HG02610 (cell line): Measurements from ENCODE around the gene ATF7.
"Not testable (repeated sequence)": the region's sequence is repeated elsewhere in the genome, so short reads cannot be mapped to it uniquely, and the experiment has no call there.

Experiments used
- ATAC-seq: cut with Tn5 transposase; IDR thresholded peaks from one replicate; pipeline ENCODE4 v1.9.1; 2021; ENCODE audit warnings: mild to moderate bottlenecking, moderate library complexity; ENCODE audit not compliant: unreplicated experiment

The ATF7 gene

DNA sequence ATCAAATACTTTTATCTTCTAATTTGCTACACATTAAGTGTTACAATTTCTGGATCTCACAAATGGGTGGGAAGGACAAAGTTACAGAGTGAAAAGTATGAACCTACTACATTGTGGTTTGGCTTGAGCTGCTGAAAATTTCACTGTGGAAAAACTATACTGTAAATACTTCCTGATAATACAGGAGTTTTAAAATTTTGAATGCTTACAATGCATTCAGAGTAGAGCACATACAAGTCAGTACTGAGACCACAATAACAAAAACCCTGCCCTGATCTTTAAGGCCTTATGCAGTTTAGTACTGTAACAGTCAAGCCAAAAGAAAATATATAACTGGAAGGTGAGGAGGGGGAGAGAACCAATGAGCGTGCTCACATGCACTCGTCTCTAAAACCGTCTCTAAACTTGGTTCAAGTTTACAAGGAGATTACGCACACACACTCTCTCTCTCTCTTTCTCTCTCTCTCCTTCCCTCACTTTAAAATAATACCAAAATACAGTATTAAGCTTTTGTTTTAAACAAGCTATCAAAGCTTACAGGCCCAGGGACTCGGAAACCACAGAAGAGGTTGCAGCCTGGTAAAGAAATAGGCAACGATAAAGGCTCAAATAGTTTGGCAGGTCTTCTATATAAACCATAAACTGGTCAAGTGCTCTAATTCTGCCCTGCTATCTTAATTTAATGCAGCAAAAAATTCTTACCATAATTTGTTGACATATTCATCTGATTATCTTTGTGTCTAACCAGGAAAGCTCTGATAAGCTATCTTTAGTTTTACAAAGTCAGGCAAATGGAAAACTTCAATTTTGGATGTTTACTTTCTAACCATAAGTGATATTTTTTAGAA is 58.0 kb downstream of the ATF7 start:
- ATAC-seq, result no peak

DNA sequence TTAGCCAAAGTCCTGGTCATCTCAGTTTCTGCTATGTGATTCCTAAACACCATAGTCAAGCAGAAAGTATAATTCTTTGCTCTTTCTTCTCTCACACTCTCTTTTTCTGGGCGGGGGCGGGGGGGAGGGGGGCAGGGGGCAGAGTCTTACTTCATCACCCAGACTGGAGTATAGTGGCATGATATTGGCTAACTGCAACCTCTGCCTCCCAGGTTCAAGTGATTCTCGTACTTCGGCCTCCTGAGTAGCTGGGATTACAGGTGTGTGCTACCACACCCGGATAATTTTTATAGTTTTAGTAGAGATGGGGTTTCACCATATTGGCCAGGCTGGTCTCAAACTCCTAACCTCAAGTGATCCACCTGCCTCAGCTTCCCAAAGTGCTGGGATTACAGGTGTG is 60.8 kb downstream of the ATF7 start:
- not testable (repeated sequence) for ATAC-seq

DNA sequence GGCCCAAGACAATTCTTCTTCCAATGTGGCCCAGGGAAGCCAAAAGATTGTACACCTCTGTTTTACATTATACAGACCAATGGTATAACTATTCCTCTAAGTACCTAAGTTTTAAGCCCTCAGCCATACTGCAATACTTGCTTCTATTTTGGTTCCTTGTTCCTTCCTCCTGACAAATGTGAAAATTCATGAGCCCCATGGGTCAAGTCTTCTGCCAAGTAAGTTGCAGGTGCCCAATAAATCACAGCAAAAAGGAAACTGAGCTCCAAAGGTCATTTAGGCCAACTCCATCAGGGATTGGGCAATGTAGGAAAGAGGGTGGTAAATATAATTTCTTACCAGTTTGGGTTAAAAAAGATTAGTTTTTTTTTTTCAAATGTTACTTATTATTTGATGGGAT is 61.2 kb downstream of the ATF7 start:
- ATAC-seq, result no peak

DNA sequence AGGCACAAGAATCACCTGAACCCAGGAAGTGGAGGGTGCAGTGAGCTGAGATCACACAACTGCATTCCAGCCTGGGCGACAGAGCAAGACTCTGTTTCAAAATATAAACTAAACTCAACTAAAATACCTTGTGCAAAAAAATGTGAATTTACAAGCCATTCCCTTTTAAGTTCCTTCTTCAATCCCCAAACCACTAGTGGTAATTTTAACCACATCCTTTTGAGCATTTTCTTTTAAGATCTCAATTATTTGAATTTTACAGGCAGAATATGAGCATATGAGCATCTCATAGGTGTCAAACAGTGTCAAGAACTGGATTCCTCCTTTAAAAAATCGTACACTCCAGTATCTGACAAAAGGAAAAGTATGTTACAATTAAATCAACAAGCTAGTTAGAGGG is 61.9 kb downstream of the ATF7 start:
- ATAC-seq, result no peak

DNA sequence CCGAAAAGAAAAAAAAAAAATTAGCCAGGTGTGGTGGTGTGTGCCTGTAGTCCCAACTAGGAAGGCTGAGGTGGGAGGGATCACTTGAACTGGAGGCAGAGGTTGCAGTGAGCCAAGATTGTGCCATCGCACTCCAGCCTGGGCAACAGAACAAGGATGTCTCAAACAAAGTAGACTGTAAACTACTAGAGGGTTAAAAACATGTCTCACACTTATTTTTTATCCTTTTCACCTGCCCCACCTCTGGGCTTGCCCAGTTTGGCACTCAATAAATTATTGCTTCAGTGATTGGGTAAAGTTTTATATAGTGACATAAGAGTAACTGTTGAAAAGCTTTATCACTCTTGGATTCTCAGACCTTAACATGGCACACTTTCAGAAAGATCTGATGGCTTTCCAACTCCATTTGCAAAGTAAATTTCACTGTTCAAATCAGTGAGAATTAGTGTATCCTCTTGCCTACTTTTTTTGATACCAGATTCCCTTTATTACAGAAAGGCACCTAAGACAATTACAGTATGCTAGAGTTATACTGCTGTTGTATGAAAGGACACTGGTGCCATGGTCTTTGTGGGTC is 62.6 kb downstream of the ATF7 start:
- no peak for ATAC-seq

DNA sequence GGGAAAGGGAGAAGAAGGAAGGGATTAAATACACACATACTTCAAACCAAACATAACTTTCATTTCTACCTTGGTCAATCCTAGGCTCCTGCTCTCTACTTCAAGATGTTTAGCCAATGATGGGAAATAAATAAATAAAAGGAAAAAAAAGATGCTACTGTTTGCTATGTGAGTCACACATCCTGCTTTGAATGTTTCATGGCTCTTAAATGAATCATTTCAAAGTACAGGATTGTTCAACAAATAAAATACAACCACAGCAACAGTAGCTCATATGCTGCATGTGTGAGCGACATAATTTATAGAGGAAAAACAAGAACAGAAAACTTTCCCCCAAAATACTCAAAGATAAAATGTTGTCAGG is 64.6 kb downstream of the ATF7 start:
- no peak for ATAC-seq

DNA sequence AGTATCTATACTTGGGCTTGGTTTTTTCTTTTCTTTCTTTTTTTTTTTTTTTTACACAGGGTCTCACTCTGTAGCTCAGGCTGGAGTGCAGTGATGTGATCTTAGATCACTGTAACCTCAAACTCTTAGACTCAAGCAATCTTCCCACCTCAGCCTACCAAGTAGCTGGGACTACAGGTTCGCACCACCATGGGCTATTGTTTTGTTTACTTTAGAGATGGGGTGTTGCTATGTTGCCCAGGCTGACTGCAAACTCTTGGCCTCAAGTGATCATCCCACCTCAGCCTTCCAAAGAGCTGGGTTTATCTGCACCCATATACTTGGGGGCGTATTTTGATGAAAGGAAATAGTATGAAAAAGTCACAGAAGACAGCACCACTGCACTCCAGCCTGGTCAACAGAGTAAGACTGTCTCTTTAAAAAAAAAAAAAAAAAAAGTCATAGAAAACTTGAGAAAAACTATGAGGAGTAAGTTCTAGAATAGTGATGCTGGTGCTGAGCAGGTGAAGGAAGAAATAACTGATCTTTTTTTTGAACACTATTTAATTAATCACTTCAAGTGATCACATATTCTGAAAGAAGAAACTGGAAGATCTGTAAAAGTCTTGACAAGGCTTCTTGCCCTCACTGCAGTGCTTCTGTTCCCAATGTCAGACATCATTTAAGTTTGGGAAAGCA is 65.1 kb downstream of the ATF7 start:
- no peak for ATAC-seq

DNA sequence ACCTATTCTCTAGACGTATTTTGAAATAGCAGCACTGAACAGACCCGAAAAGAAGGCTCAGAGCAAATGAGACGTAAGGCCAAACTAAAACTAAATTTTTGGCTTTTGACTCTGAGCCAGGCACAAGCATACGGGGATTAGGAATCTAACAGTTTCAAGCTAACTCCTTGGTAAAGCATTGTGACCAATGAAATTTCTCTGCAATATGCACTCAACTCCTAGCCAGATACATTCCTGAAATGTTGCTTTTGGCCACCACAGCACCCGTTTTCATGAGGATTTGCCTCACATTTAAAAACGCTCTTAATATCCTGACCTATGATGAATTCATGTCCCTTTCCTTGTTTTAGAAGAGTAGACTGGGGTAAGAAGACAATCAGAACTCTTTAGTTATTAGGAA is 65.8 kb downstream of the ATF7 start:
- no peak for ATAC-seq

DNA sequence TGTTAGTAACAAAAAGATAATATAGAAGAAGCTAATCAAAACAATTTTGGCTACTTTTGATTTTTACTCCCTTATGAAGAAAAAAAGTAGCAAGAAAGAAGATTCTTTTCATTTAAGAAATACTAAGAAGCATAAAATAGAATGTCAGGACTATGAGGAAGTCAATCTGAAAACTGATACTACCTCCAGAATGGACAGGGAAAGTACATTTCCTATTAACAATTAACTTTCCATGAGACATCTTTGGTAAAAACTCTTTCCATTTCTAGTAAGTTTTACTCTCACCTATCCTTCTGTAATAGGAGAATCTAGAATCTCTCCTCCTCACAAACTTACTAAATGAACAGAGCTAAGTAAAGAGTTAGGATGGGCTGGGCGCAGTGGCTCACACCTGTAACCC is 67.6 kb downstream of the ATF7 start:
- ATAC-seq, result no peak

DNA sequence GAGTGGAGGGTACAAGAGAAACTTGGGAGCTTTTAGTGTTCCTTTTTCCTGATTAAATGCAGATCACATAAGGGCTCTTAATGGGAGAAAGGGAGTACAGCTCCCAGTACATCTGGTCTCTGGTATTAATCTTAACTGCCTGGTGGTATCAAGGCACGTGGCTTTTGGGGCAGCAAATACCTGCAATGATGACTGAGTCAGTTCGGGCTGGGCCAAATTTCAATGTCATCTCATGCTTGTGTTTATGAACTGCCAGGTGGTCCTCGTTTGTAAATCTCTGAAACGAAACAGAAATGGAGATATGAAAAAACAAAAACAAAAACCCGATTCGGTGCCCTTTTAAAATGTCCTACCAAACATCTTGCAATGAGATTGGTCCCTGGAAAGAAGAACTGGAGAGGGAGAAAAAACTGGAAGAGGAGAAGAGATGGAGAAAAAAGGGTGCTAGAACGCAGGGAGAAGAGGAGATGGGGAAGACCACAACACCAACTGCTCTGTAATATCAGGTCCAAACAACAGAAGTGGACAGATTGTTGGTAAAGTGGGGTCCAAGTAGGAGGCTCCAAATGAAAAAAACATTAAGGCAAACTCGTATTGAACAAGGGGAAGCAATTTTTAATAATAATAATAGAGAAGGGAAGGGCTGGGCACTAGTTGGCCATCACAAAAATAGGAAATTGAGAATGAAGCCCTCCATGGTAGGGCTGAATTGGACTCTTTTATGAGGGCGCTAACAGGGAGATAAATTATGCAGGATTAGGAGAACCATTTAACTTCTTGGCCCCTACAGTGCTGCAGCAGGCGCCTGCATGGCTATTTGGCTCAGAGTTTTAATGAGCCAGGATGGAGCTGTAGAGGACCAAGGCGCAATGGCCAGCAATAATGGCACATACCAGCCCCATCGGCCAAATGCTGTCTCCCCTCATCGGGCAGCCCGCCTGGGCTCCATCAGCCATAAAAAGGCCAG is 73.5 kb downstream of the ATF7 start:
- ATAC-seq, result no peak

DNA sequence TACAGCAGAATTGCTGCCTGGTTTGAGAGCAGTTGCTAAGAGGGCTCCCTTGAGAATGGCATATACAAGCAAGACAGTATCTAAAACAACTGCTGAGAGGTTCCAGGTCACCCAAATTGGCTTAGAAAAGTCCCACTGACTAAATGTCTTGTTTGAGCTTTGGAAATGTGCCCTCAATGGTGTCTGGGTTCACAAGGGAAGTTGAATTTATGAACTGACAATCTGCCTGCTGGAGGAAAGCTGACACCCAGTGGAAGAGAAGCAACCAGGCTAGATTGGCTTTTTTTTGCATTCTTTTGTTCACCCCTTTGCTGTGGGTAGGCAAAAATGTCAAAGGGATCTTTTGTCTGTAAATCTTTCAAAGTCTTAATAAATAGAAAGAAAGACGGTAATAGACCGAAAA is 74.3 kb downstream of the ATF7 start:
- no peak for ATAC-seq

DNA sequence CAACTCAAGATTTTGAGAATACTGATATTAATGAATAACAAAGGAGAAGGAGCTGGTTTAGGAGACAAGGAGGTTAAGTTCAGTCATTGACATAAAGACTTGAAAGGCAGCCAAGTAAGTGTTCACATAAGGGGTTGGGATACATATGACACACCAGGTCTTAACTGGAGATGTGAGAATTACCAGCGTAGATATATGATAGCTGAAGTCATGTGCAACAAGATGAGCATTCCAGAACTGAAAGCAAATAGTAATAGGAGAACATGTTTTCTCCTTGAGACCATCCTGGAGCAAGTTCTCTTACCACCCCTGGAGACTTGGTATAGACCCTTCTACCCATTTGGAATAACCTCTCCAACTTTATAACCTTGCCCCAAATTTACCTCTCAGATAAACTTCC is 75.6 kb downstream of the ATF7 start:
- no peak for ATAC-seq

DNA sequence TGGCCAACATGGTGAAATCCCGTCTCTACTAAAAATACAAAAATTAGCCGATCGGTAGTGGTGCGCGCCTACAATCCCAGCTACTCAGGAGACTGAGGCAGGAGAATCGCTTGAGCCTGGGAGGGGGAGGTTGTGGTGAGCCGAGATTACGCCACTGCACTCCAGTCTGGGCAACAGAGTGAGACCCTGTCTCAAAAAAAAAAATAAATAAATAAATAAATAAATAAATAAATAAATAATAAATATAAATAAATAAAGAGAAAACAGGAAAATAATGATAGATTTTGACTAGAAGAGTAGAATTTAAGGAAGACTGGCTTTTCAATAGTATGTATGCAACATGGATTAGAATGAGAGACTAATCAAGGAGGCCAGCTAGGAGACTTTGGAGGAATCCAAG is 76.1 kb downstream of the ATF7 start:
- ATAC-seq, result not testable (repeated sequence)

DNA sequence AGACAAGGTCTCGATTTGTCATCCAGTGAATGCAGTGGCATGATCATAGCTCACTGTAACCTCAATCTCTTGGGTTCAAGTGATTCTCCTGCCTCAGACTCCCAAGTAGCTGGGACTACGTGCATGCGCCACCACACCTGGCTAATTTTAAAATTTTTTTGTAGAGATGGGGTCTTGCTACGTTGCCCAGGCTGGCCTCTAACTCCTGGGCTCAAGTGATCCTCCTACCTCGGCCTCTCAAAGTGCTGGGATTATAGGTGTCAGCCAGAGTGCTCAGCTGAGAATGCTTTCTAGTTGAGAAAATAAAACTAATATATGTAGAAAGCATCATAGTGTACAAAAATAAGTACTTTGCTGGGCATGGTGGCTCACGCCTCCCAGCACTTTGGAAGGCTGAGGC is 77.8 kb downstream of the ATF7 start:
- ATAC-seq, result not testable (repeated sequence)

DNA sequence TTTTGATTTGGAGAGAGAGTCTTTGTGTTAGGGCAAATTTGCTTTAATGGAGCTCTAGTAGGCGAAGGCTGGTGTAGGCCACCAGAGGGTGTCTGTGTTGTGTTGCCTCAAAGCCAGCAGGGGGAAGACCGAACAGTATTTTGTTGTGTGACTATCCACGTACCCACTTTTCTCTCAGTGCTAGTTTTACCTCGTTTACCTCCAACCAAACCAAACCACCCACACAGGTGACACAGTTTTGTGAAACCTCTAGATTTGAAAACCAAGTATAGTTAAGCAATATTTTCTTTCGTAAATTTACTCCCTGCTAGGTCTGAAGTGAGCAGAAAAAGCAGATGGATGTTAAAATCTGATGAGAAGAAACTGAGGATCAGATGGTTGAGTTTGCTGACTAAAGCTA is 82.6 kb downstream of the ATF7 start:
- ATAC-seq, result peak; percentile 79

DNA sequence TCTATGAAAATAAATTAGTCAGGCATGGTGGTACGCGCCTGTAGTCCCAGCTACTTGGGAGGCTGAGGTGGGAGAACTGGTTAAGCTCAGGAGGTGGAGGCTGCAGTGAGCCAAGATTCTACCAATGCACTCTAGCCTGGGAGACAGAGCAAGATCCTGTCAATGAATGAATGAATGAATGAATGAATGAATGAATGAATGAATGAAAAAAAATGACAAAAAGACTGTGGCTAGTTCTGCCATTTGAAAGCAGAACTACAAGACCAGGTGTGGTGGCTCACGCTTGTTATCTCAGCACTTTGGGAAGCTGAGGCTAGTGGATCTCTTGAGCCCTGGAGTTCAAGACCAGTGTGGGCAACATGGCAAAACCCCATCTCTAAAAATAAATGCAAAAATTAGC is 86.7 kb downstream of the ATF7 start:
- no peak for ATAC-seq

DNA sequence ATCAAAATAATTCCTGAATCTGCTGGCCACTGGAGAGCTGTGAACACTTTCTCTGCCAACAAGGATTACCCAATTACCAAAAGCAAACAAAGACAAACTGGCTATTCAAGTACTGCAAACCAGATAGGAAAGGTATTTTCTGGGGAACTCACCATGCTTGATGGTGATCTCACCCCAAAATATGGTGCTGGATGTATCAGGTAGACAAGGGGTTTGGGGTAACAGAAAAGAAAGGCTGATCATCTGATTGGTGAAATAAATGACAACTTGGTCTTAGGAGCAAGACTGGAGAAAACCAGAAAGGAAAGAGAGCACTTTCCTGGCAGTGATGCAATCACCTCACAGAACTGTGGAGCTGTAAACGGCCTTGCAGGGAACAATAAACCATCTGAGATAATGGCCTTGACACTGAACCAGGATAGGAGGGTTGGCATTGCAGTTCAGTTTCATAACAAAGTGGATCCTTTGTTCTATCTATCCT is 87.9 kb downstream of the ATF7 start:
- no peak for ATAC-seq

DNA sequence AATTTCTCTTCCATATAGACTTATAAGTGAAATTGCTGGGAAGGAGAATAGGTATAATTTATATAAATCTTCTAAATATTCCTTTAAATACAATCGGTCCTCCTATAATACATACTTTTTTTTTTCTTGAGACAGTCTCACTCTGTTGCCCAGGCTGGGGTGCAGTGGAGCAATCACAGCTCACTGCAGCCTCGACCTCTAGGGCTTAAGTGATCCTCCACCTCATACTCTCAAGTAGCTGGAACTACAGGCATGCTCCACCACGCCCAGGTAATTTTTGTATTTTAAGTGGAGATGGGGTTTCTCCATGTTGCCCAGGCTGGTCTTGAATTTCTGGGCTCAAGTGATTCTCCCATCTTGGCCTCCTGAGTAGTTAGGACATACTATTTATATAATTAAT is 89.2 kb downstream of the ATF7 start:
- no peak for ATAC-seq

DNA sequence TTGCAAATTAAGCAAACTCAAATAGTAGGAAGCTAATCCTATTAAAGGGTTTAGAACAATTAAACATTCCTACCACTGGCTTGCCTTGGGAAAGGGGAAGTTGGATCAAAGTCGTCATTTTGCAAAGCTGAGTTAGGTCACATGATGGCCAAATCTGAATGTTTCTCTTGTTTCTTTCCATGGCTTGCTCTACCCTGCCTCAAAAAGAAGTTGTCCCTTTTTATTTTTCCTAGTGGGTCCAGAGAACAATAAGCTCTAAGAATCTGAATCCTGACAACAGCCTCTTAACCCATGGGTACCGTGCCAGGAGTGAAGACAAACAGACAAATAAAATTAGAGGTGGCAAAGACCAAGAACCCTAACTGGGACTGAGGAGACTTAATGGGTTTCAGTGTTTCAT is 92.7 kb downstream of the ATF7 start:
- ATAC-seq, result no peak

DNA sequence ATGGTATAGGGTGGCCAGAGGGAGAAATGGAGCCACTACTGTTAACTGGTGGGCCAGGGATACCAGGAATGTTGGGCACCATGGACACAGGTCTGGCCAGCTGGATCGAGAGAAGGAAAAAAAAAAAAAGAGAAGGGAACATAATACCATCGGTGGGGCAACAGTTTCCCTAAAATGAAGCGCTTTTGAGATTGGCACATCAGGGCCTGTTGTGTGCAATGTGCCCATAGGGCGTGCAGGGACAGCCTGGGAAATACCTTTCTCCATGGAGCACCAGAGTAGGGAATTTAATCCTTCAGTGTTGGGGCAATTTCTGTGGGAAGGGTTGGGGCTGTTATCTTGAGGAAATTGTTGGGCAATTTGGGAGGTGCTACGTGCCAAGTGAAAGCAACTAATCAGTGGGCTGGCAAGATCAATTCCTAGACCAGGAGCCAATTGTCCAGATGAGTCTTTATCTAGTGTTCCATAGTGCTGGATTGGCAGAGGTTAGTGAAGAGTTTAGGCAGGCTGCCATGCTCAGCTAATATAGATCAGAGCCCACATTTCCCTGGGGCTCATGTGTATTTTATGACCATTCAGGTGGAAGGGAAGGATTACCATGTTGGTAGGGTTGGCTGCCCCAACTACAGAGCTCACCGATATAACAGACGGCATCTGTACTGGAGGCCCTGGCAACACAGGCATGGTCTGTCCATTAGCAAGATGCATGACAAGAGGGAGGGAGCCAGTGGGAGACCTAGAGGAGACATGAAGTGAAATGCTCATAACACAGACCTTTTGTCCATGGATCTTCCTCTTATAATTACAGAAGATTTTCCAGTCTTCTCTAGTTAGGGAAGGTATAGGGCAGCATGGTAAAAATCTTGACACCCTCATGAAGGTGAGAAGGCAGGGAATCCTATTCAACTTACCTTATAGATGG is 93.4 kb downstream of the ATF7 start:
- ATAC-seq, result no peak
